ENCODE measurements around the gene GPR15.

Gene GPR15

DNA sequence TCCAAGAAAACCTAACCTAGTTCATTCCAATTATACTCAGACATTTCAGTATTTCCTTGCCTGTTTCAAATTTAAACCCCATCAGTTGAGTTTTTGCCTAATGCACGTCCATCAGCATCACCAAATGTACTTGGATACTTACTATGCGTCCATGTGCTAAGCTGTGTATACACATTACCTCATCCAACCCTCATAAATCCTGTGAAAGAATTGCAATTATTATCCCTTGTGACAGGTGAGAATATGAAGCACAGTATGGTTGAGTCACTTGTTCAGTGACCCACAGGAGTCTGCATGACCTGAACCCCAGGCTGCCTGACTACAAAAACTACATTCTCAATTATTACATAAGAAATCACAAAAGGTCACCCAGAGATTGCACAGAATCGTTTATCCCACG is 31.8 kb upstream of the GPR15 start:
- H4K20me1 ChIP-seq (ENCODE audit: insufficient read depth, low read length): no peaks in the 10 kb centered on the region
- H3K4me3 ChIP-seq (ENCODE audit: low read length): no peak overlapping the region
- TF ChIP-seq EZH2phosphoT487 (IDR thresholded peaks at IDR 0.05; ENCODE audit: low read depth): no peak
- TF ChIP-seq, protein P1, sequence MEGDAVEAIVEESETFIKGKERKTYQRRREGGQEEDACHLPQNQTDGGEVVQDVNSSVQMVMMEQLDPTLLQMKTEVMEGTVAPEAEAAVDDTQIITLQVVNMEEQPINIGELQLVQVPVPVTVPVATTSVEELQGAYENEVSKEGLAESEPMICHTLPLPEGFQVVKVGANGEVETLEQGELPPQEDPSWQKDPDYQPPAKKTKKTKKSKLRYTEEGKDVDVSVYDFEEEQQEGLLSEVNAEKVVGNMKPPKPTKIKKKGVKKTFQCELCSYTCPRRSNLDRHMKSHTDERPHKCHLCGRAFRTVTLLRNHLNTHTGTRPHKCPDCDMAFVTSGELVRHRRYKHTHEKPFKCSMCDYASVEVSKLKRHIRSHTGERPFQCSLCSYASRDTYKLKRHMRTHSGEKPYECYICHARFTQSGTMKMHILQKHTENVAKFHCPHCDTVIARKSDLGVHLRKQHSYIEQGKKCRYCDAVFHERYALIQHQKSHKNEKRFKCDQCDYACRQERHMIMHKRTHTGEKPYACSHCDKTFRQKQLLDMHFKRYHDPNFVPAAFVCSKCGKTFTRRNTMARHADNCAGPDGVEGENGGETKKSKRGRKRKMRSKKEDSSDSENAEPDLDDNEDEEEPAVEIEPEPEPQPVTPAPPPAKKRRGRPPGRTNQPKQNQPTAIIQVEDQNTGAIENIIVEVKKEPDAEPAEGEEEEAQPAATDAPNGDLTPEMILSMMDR (IDR thresholded peaks at IDR 0.05; ENCODE audit: low read depth, low read length): no peak
- H3K27me3 ChIP-seq (ENCODE audit: low read depth, low read length): no peaks in the 10 kb centered on the region
- no peaks in the 10 kb centered on the region for H3K36me3 ChIP-seq (replicated peaks; ENCODE audit: low read depth, low read length)
- H3K4me1 ChIP-seq (ENCODE audit: low read length): no peaks in the 10 kb centered on the region
- no peak overlapping the region for H3K9ac ChIP-seq (ENCODE audit: low read length)
- no peak overlapping the region for H3K4me2 ChIP-seq (ENCODE audit: low read length)
- no peaks in the 10 kb centered on the region for H3K79me2 ChIP-seq (ENCODE audit: low read length)
- no peaks in the 10 kb centered on the region for H3K9me3 ChIP-seq (ENCODE audit: insufficient read depth, low read length)
- H2AFZ ChIP-seq (ENCODE audit: low read depth, low read length): no peak overlapping the region
- H3K27ac ChIP-seq (ENCODE audit: low read length): no peak overlapping the region

GRCh38 chr3:98501270-98501669 is 30.5 kb upstream of the GPR15 start:
- Histone ChIP-seq H4K20me1 (ENCODE audit: insufficient read depth, low read length) (no peaks in the 10 kb centered on the region), H3K27ac (ENCODE audit: low read length) (no peak overlapping the region), H2AFZ (ENCODE audit: low read depth, low read length) (no peak overlapping the region), H3K27me3 (ENCODE audit: low read depth, low read length) (no peaks in the 10 kb centered on the region), H3K4me2 (ENCODE audit: low read length) (no peak overlapping the region), H3K4me1 (ENCODE audit: low read length) (no peaks in the 10 kb centered on the region), H3K36me3 (replicated peaks; ENCODE audit: low read depth, low read length) (no peaks in the 10 kb centered on the region), H3K9me3 (ENCODE audit: insufficient read depth, low read length) (no peaks in the 10 kb centered on the region), H3K4me3 (ENCODE audit: low read length) (no peak overlapping the region), H3K79me2 (ENCODE audit: low read length) (no peaks in the 10 kb centered on the region), H3K9ac (ENCODE audit: low read length) (no peak overlapping the region)
- TF ChIP-seq, protein P1 (IDR thresholded peaks at IDR 0.05; ENCODE audit: low read depth, low read length): no peak
- TF ChIP-seq EZH2phosphoT487 (IDR thresholded peaks at IDR 0.05; ENCODE audit: low read depth): no peak

DNA sequence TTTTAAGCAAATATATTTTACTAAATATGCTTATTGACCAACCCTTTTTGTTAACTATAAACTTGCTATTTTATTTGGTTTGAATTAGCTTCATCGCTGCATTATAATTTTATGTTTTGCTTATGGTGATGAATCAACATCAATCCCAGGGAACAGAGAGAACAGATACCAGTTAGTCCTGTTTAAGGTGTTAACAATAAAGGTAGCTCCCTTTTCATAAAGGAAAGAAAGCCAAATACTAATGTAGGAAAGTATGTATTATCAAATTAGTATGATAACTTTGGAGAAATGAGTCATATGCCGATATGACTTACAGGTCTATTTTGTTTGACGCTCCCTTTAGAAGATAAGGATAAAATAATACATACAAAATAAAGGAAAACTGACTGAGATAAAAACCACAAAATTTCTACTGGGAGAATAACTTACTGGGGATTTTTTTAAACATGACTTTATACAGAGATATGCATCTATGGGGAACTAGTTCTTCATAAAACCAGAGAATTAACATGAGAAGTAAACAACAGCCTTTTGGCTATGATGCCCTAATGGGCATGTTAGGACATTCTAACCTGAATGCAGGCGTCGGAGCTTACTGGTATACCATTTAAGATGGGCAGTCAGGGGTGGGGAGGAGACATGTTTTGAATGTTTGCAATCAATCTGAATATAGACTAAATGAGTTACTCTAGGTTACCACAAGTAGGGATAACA is 29.8 kb upstream of the GPR15 start:
- Histone ChIP-seq H3K4me1 (ENCODE audit: low read length) (no peaks in the 10 kb centered on the region), H3K79me2 (ENCODE audit: low read length) (no peaks in the 10 kb centered on the region), H3K27me3 (ENCODE audit: low read depth, low read length) (no peaks in the 10 kb centered on the region), H4K20me1 (ENCODE audit: insufficient read depth, low read length) (no peaks in the 10 kb centered on the region), H3K9ac (ENCODE audit: low read length) (no peak overlapping the region), H3K4me3 (ENCODE audit: low read length) (no peak overlapping the region), H3K9me3 (ENCODE audit: insufficient read depth, low read length) (no peaks in the 10 kb centered on the region), H2AFZ (ENCODE audit: low read depth, low read length) (no peak overlapping the region), H3K4me2 (ENCODE audit: low read length) (no peak overlapping the region), H3K36me3 (replicated peaks; ENCODE audit: low read depth, low read length) (no peaks in the 10 kb centered on the region), H3K27ac (ENCODE audit: low read length) (no peak overlapping the region)
- no peak for TF ChIP-seq EZH2phosphoT487 (IDR thresholded peaks at IDR 0.05; ENCODE audit: low read depth)
- TF ChIP-seq, protein P1 (IDR thresholded peaks at IDR 0.05; ENCODE audit: low read depth, low read length): no peak

GRCh38 chr3:98504539-98504938 is 27.2 kb upstream of the GPR15 start:
- H3K4me2 ChIP-seq (ENCODE audit: low read length): no peak overlapping the region
- no peaks in the 10 kb centered on the region for H3K27me3 ChIP-seq (ENCODE audit: low read depth, low read length)
- H4K20me1 ChIP-seq (ENCODE audit: insufficient read depth, low read length): no peaks in the 10 kb centered on the region
- H3K36me3 ChIP-seq (replicated peaks; ENCODE audit: low read depth, low read length): no peaks in the 10 kb centered on the region
- H3K79me2 ChIP-seq (ENCODE audit: low read length): no peaks in the 10 kb centered on the region
- no peak overlapping the region for H3K9ac ChIP-seq (ENCODE audit: low read length)
- H3K27ac ChIP-seq (ENCODE audit: low read length): no peak overlapping the region
- H3K9me3 ChIP-seq (ENCODE audit: insufficient read depth, low read length): no peaks in the 10 kb centered on the region
- no peaks in the 10 kb centered on the region for H3K4me1 ChIP-seq (ENCODE audit: low read length)
- no peak overlapping the region for H3K4me3 ChIP-seq (ENCODE audit: low read length)
- no peak for TF ChIP-seq EZH2phosphoT487 (IDR thresholded peaks at IDR 0.05; ENCODE audit: low read depth)
- TF ChIP-seq, protein P1 (IDR thresholded peaks at IDR 0.05; ENCODE audit: low read depth, low read length): no peak
- H2AFZ ChIP-seq (ENCODE audit: low read depth, low read length): no peak overlapping the region

All from OCI-LY3 (cell line).